ENCODE results near the gene NR2F1-AS1. TPM values are rescaled to one million over a fixed set of nuclear protein-coding genes. Genes with fewer than 3 reads are reported as not detected.

Gene NR2F1-AS1
- total RNA-seq, 1 experiment from 2014 or later, result 1.7 TPM

GRCh38 chr5:93606382-93606752, 25.3 kb upstream of the NR2F1-AS1 start:
- no peak overlapping the region for H3K27ac ChIP-seq (ENCODE audit: low read length)
- no peak overlapping the region for H3K4me2 ChIP-seq (ENCODE audit: low read depth, low read length, poor library complexity, severe bottlenecking)
- no peak overlapping the region for H3K4me3 ChIP-seq (ENCODE audit: low read length)
- H3K36me3 ChIP-seq (ENCODE audit: insufficient read depth, low read length), result no peaks in the 10 kb centered on the region
- no peak overlapping the region for H3K9ac ChIP-seq (ENCODE audit: low read length)
- H3K79me2 ChIP-seq (ENCODE audit: low read length), result no peaks in the 10 kb centered on the region
- no peak for DNase-seq
- no peaks in the 10 kb centered on the region for H4K20me1 ChIP-seq (ENCODE audit: insufficient read depth, low read depth, low read length)
- H3K9me3 ChIP-seq (ENCODE audit: low read length), result no peaks in the 10 kb centered on the region
- H3K9me2 ChIP-seq (replicated peaks; ENCODE audit: insufficient read depth, low read length), result no peaks in the 10 kb centered on the region
- no peaks in the 10 kb centered on the region for H3K27me3 ChIP-seq (ENCODE audit: low read length)
- H3K4me1 ChIP-seq (ENCODE audit: low read length), result peaks cover 5% of the 10 kb centered on the region
- H2AFZ ChIP-seq (ENCODE audit: low read length), result no peak overlapping the region

DNA sequence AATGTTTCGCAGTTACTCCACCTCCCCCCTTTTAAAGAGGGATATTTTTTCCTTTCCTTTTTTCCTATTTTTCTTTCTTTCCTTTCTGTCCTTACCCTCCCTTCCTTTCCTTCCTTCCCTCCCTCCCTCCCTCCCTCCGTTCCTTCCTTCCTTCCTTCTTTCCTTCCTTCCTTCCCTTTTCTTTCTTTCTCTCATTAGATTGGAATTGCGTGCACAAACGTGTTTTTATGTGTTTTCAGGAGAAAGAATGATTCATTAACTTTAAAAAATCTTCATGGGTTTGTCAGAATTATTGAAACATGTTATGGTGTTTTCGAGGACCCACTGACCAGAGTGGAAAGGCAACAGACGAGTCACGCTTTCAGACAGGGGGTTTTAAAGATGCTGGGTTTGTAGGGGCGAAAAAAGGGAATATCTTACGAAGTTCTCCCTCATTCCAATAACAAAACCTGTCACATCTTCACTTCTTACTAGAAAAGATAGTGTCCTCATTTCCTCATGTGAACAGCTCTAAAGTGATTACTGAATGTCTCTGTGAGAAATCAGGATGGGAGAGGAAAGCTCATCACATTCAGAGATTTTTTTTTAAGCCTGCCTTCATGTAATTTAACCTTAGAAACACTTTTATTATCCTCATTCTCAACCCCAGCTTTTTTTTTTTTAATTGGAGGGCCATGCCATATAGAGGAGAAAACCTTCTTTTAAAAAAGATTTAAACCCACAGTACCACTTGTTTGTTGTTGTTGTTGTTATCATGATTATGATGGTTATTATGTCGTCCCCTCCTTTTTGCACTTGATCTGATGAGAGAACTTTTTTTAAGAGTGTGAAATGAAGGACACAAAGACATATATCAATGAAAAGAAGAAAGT, 23.9 kb upstream of the NR2F1-AS1 start:
- no peak overlapping the region for H3K4me3 ChIP-seq (ENCODE audit: low read length)
- no peaks in the 10 kb centered on the region for H3K9me2 ChIP-seq (replicated peaks; ENCODE audit: insufficient read depth, low read length)
- no peaks in the 10 kb centered on the region for H4K20me1 ChIP-seq (ENCODE audit: insufficient read depth, low read depth, low read length)
- H3K9me3 ChIP-seq (ENCODE audit: low read length), result no peaks in the 10 kb centered on the region
- no peaks in the 10 kb centered on the region for H3K36me3 ChIP-seq (ENCODE audit: insufficient read depth, low read length)
- peaks cover 5% of the 10 kb centered on the region for H3K4me1 ChIP-seq (ENCODE audit: low read length)
- no peak overlapping the region for H3K27ac ChIP-seq (ENCODE audit: low read length)
- H3K27me3 ChIP-seq (ENCODE audit: low read length), result no peaks in the 10 kb centered on the region
- DNase-seq, result no peak
- H3K9ac ChIP-seq (ENCODE audit: low read length), result no peak overlapping the region
- H3K79me2 ChIP-seq (ENCODE audit: low read length), result no peaks in the 10 kb centered on the region
- H2AFZ ChIP-seq (ENCODE audit: low read length), result no peak overlapping the region
- no peak overlapping the region for H3K4me2 ChIP-seq (ENCODE audit: low read depth, low read length, poor library complexity, severe bottlenecking)

- no peak overlapping the region for H3K9ac ChIP-seq (ENCODE audit: low read length)
- H3K4me3 ChIP-seq (ENCODE audit: low read length), result no peak overlapping the region
- no peak overlapping the region for H2AFZ ChIP-seq (ENCODE audit: low read length)
- no peak overlapping the region for H3K27ac ChIP-seq (ENCODE audit: low read length)
- no peaks in the 10 kb centered on the region for H3K9me2 ChIP-seq (replicated peaks; ENCODE audit: insufficient read depth, low read length)
- no peak overlapping the region for H3K4me2 ChIP-seq (ENCODE audit: low read depth, low read length, poor library complexity, severe bottlenecking)
- no peaks in the 10 kb centered on the region for H4K20me1 ChIP-seq (ENCODE audit: insufficient read depth, low read depth, low read length)
- H3K27me3 ChIP-seq (ENCODE audit: low read length), result no peaks in the 10 kb centered on the region
- H3K4me1 ChIP-seq (ENCODE audit: low read length), result peaks cover 5% of the 10 kb centered on the region
- DNase-seq, result no peak
- no peaks in the 10 kb centered on the region for H3K79me2 ChIP-seq (ENCODE audit: low read length)
- H3K36me3 ChIP-seq (ENCODE audit: insufficient read depth, low read length), result no peaks in the 10 kb centered on the region
- H3K9me3 ChIP-seq (ENCODE audit: low read length), result no peaks in the 10 kb centered on the region
These were observed 23.0 kb upstream of the NR2F1-AS1 start for GRCh38 chr5:93603793-93604643.

GRCh38 chr5:93603078-93603792, 22.2 kb upstream of the NR2F1-AS1 start:
- H2AFZ ChIP-seq (ENCODE audit: low read length), result no peak overlapping the region
- H3K4me1 ChIP-seq (ENCODE audit: low read length), result peaks cover 4% of the 10 kb centered on the region
- H3K36me3 ChIP-seq (ENCODE audit: insufficient read depth, low read length), result no peaks in the 10 kb centered on the region
- no peak for DNase-seq
- H3K27me3 ChIP-seq (ENCODE audit: low read length), result no peaks in the 10 kb centered on the region
- no peaks in the 10 kb centered on the region for H3K79me2 ChIP-seq (ENCODE audit: low read length)
- no peaks in the 10 kb centered on the region for H4K20me1 ChIP-seq (ENCODE audit: insufficient read depth, low read depth, low read length)
- no peak overlapping the region for H3K27ac ChIP-seq (ENCODE audit: low read length)
- no peak overlapping the region for H3K4me3 ChIP-seq (ENCODE audit: low read length)
- no peak overlapping the region for H3K4me2 ChIP-seq (ENCODE audit: low read depth, low read length, poor library complexity, severe bottlenecking)
- H3K9me3 ChIP-seq (ENCODE audit: low read length), result no peaks in the 10 kb centered on the region
- no peaks in the 10 kb centered on the region for H3K9me2 ChIP-seq (replicated peaks; ENCODE audit: insufficient read depth, low read length)
- no peak overlapping the region for H3K9ac ChIP-seq (ENCODE audit: low read length)

GRCh38 chr5:93602241-93603077, 21.4 kb upstream of the NR2F1-AS1 start:
- Histone ChIP-seq H2AFZ (ENCODE audit: low read length) (no peak overlapping the region), H3K4me1 (ENCODE audit: low read length) (no peaks in the 10 kb centered on the region), H3K4me2 (ENCODE audit: low read depth, low read length, poor library complexity, severe bottlenecking) (no peak overlapping the region), H4K20me1 (ENCODE audit: insufficient read depth, low read depth, low read length) (no peaks in the 10 kb centered on the region), H3K79me2 (ENCODE audit: low read length) (no peaks in the 10 kb centered on the region), H3K36me3 (ENCODE audit: insufficient read depth, low read length) (no peaks in the 10 kb centered on the region), H3K9me2 (replicated peaks; ENCODE audit: insufficient read depth, low read length) (no peaks in the 10 kb centered on the region), H3K9me3 (ENCODE audit: low read length) (no peaks in the 10 kb centered on the region), H3K9ac (ENCODE audit: low read length) (no peak overlapping the region), H3K4me3 (ENCODE audit: low read length) (no peak overlapping the region), H3K27me3 (ENCODE audit: low read length) (no peaks in the 10 kb centered on the region), H3K27ac (ENCODE audit: low read length) (no peak overlapping the region)
- DNase-seq, result no peak

DNA sequence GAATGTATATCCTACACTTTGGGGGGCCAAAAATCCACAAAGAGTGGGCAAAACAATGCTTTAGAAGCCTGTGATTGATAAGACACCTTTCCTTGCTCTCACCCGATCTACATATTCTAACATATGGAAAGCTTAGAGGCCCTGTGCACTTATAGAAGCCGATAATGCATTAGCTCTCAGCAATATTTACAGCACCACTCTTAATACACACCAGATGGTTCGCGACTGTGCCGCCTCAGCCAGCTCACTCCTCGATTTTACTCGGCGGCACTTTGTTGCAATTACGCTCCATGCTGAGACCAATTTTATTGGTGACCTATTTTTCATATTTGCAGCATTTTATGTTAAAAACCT, 20.8 kb upstream of the NR2F1-AS1 start:
- Histone ChIP-seq H3K4me2 (ENCODE audit: low read depth, low read length, poor library complexity, severe bottlenecking) (no peak overlapping the region), H4K20me1 (ENCODE audit: insufficient read depth, low read depth, low read length) (no peaks in the 10 kb centered on the region)

DNA sequence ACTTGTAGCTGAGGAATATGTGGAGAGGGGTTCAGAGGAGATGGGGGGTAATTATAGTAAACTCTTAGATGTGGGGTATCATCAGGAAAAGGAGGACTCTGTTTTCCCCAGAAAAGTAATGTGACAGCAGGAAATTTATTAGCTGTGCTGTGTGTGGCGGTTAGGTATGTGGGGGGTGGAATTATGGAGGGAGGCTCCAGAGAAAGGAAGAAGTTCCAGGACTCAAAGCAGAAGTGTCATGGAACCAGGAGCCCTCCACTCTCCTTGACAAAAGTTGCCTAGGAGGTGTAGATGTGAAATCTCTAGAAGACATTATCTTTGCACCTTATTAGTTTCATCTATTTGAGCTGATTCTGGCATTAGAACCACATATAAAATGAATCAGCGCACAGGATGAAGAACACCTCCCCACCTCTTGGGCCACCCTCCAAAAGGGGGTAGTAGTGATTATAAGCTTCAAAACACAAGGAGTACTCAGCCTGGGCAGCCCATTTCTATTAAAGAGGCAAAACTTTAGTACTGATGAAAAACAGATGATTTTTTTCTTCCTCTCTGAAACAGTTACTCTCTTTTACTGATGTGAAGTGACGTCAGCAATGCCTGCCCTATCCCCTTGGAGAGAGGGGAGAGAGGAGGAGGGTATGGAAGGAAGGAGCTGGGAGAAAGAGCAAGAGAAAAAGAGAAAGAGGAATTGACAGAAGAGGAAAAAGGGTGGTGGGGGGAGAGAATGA, 20.2 kb upstream of the NR2F1-AS1 start:
- Histone ChIP-seq H3K4me2 (ENCODE audit: low read depth, low read length, poor library complexity, severe bottlenecking) (no peak overlapping the region), H3K9ac (ENCODE audit: low read length) (no peak overlapping the region), H2AFZ (ENCODE audit: low read length) (no peak overlapping the region), H3K79me2 (ENCODE audit: low read length) (no peaks in the 10 kb centered on the region), H3K27ac (ENCODE audit: low read length) (no peak overlapping the region), H3K9me3 (ENCODE audit: low read length) (no peaks in the 10 kb centered on the region), H3K4me1 (ENCODE audit: low read length) (no peaks in the 10 kb centered on the region), H3K4me3 (ENCODE audit: low read length) (no peak overlapping the region), H4K20me1 (ENCODE audit: insufficient read depth, low read depth, low read length) (no peaks in the 10 kb centered on the region), H3K9me2 (replicated peaks; ENCODE audit: insufficient read depth, low read length) (no peaks in the 10 kb centered on the region), H3K27me3 (ENCODE audit: low read length) (no peaks in the 10 kb centered on the region), H3K36me3 (ENCODE audit: insufficient read depth, low read length) (no peaks in the 10 kb centered on the region)
- no peak for DNase-seq

More for the DNA sequence above, 20.8 kb upstream of the NR2F1-AS1 start:
- no peak overlapping the region for H2AFZ ChIP-seq (ENCODE audit: low read length)
- no peaks in the 10 kb centered on the region for H3K4me1 ChIP-seq (ENCODE audit: low read length)
- H3K27me3 ChIP-seq (ENCODE audit: low read length), result no peaks in the 10 kb centered on the region
- no peak overlapping the region for H3K9ac ChIP-seq (ENCODE audit: low read length)
- H3K4me3 ChIP-seq (ENCODE audit: low read length), result no peak overlapping the region
- no peaks in the 10 kb centered on the region for H3K36me3 ChIP-seq (ENCODE audit: insufficient read depth, low read length)
- no peaks in the 10 kb centered on the region for H3K9me2 ChIP-seq (replicated peaks; ENCODE audit: insufficient read depth, low read length)
- no peaks in the 10 kb centered on the region for H3K79me2 ChIP-seq (ENCODE audit: low read length)
- no peaks in the 10 kb centered on the region for H3K9me3 ChIP-seq (ENCODE audit: low read length)
- DNase-seq, result no peak
- H3K27ac ChIP-seq (ENCODE audit: low read length), result no peak overlapping the region
